22Rv1 (cell line): ENCODE results near the gene ARMC12.
A peak's percentile ranks its signal among the peaks of the same experiment; 100 is the strongest.

ENCODE experiments used
- H3K27ac ChIP-seq: fragments of 450-650 bp; 2 replicates; pipeline ENCODE4 v1.5.1; 2017
- ZFX ChIP-seq: fragments of 450-650 bp; IDR thresholded peaks from 2 replicates; pipeline ENCODE4 v1.6.1; 2017; ENCODE audit warnings: antibody characterized with exemption, borderline replicate concordance
- TF ChIP-seq, protein P1 (sequence below): fragments of 450-650 bp; IDR thresholded peaks from 2 replicates; pipeline ENCODE4 v1.5.1; 2017; ENCODE audit warnings: mild to moderate bottlenecking

Gene ARMC12

DNA sequence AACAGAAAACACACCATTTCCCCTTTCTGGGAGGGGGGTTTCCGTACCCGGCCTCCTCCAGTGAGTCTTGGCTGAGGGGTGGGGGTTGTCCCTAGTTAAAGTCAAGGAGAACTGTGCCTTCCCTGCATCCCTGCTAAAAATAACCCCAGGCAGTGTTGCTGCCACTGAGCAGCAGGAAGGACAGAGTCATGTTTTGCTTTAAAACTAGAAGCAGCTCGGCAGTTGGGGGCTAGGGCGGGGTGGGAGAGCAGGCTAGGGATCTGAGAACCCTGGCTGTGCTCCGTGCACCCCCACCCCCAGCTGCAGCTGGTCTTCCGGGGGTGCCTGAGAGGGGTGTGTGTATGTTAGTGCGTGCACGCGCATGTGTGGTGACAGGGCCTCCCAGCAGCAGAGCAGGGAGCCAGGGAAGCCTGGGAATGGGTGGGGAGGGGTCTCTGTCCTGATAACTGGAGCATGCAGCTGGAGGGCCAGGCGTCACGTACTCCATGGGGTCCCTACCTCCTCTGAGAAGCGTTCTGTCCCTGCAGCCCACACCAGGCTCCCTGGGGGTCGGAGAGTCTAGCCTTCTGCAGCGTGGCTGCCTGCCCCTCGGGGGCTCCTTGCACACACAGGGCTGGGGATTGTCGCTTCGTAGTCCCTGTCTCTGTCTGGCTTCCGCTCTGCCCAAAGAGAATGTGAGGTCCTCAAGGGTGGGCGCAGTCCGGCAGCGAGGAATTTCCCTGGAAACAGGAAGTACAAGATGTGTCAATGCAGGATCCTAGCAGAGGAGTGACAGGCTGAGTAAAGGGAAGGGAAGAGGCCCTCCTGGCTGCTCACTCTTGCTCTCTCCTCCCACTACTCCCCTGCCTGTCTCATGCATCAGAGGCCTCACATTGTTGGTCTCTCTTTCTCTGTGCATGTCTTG lies 16.8 kb upstream of the ARMC12 start:
- no peak for TF ChIP-seq ZFX
- TF ChIP-seq, protein P1, sequence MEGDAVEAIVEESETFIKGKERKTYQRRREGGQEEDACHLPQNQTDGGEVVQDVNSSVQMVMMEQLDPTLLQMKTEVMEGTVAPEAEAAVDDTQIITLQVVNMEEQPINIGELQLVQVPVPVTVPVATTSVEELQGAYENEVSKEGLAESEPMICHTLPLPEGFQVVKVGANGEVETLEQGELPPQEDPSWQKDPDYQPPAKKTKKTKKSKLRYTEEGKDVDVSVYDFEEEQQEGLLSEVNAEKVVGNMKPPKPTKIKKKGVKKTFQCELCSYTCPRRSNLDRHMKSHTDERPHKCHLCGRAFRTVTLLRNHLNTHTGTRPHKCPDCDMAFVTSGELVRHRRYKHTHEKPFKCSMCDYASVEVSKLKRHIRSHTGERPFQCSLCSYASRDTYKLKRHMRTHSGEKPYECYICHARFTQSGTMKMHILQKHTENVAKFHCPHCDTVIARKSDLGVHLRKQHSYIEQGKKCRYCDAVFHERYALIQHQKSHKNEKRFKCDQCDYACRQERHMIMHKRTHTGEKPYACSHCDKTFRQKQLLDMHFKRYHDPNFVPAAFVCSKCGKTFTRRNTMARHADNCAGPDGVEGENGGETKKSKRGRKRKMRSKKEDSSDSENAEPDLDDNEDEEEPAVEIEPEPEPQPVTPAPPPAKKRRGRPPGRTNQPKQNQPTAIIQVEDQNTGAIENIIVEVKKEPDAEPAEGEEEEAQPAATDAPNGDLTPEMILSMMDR: no peak
- H3K27ac ChIP-seq: peak overlapping the region; percentile 100

DNA sequence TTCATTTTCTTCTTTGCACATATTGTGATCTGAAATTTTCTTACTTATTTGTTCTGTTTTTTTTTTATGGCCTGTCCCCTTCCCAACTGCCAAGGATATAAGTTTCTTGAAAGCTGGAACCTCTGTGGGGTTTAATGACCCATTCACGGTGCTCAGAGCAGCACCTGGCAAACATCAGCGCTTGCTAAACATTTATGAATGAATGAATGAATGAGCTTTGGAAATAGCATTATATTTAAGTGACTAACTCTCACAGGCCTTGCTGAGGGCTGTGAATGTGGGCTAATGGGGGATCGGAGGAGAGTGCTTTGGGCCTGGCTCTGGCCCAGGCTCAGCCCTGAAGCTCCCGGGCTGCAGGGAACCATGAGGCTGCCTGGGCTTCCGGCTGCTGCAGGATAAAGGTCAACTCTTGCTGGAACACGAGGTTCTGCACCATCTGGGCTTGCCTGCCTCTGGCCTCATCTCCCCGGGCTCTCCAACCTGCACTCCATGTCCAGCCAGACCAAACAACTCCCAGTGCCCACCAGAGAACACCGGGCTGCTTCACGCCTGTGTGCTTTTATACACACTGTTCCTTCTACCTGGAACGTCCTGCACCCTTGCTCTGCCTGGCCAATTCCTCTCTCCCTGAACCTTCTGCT lies 14.6 kb upstream of the ARMC12 start:
- TF ChIP-seq, protein P1: no peak
- TF ChIP-seq ZFX: no peak
- peak overlapping the region; percentile 100 for H3K27ac ChIP-seq

DNA sequence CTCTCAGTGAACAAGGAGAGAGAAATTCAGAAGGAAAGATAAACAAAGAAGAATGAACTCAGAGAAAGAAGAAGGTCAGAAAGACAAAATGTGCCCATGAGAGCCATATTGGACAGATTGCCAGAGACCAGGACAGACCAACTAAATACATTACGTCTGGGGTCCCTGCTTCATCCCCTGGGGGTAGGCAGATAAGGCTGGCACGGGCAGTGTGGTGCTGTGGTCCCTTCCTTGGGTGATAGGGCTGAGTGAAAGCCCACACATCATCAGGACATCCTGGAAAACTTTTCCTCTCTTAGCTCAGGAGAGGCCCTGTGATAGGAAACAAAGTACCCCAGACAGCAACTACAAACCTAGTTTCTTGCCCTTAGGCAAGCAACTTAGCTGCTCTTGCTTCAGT lies 13.2 kb upstream of the ARMC12 start:
- TF ChIP-seq ZFX: no peak
- TF ChIP-seq, protein P1: no peak
- peak overlapping the region; percentile 100 for H3K27ac ChIP-seq

DNA sequence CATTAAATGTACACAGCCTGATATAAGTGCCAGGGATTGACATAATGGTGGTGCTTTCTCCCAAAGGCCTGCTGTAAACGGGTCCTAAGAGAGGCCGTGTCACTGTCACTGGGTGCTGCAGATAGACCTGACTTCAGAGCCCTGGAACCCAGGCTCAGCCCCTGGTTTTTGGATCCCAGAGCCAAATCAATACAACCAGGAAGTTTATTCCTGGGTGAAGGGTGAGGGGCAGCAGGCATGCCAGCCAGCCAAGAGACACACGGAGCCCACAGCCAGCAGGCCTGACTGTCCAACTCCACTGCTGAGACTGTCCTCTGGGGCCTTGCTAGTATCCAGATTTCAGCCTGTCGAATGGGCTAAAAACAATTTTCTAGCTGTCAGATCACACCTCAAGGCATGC lies 12.8 kb upstream of the ARMC12 start:
- peak overlapping the region; percentile 100 for H3K27ac ChIP-seq
- no peak for TF ChIP-seq ZFX
- TF ChIP-seq, protein P1: no peak

DNA sequence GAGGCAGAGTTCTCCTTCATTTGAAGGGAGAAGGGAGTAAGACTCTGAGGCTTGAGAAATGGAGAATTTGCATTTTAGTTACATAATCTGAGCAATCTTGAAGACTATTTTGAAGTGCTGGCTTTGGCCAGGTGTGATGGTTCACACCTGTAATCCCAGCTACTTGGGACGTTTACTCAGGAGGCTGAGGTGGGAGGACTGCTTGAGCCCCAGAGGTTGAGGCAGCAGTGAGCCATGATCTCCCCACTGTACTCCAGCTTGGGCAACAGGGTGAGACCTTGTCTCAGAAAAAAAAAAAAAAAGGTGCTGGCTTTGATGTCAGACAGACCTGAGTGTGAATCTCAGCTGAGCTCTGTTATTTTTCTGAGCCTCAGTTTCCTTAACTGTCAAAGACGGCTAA lies 12.4 kb upstream of the ARMC12 start:
- H3K27ac ChIP-seq: peak overlapping the region; percentile 100
- TF ChIP-seq, protein P1: no peak
- TF ChIP-seq ZFX: no peak

DNA sequence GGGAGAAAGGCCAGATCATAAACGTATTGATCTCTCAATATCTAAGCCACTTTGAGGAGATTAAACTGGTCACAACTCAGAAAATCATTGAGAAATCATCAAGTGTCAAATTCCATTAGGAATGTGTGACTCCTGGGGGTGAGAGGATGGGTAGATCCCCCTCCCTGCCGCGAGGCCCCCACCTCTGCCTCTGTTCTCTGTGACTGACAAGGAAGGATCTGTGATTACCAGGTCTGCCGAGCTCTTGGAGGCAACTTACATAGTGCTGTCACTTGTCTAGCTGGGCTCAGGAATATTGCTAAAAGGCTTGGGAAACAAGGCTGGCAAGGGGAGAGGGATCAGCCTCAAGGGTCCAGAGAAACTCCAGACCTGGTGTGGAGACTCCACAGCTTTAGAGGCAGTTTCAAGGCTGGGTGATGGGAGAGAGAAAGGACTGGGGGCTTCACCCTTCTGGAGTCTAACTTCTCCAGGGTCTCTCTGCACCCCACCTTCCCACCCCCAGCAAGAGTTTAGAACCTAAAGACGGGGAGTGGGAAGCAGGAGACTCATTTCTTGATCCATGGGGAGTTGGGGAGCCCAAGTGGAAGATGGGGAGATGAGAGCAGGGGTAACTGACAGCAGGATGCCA lies 11.6 kb upstream of the ARMC12 start:
- TF ChIP-seq, protein P1: no peak
- no peak for TF ChIP-seq ZFX
- peak overlapping the region; percentile 100 for H3K27ac ChIP-seq
